Measurements from ENCODE around the gene RTCB. TPM values are rescaled to one million over a fixed set of nuclear protein-coding genes. Genes with fewer than 3 reads are reported as not detected.

Gene RTCB
- total RNA-seq, 4 donors from 2014 or later = 55.4 to 104 (median 84.0) TPM

DNA sequence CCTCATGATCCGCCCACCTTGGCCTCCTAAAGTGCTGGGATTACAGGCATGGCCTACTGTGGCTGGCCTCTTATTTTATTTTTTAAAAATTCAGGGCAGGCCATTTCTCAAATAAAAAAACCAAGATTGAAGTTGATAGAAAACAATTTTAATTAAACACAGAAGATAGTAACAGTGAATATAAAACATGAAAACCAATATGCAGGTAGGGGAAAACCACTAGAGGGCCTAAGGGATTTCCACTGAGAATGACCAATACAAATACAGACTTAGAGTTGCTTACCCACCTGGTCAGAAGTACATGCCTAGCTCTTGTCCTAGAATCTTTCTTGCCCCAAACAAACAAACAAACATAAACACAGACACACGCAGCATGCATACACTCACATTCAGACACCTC is 1.7 kb upstream of the RTCB start:
- H3K36me3 ChIP-seq = no peaks in the 10 kb centered on the region
- intact Hi-C loops (cut with DNase I; ENCODE audit: low total_unique reads) = loop anchor here (5.0 kb wide), 1 partner anchor 59 kb away; the partner anchor contains the start of gene FBXO7
- peaks cover 8% of the 10 kb centered on the region for H3K27me3 ChIP-seq
- H3K27ac ChIP-seq = no peak overlapping the region
- in situ Hi-C loops (cut with MboI; ENCODE audit: low pct_ligation_motif_present in 1 of 4, low pct_unique_long_range_greater_than_20kb in 1 of 4, low sequenced_read_pairs in 3 of 4) = loop anchor here in 1 of 4 donors (10.0 kb wide), 1 partner anchor 61 kb away; the partner anchor contains the start of gene FBXO7
- H3K9me3 ChIP-seq = no peaks in the 10 kb centered on the region
- no peak for DNase-seq
- H3K4me3 ChIP-seq = no peak overlapping the region
- TF ChIP-seq, protein P1, sequence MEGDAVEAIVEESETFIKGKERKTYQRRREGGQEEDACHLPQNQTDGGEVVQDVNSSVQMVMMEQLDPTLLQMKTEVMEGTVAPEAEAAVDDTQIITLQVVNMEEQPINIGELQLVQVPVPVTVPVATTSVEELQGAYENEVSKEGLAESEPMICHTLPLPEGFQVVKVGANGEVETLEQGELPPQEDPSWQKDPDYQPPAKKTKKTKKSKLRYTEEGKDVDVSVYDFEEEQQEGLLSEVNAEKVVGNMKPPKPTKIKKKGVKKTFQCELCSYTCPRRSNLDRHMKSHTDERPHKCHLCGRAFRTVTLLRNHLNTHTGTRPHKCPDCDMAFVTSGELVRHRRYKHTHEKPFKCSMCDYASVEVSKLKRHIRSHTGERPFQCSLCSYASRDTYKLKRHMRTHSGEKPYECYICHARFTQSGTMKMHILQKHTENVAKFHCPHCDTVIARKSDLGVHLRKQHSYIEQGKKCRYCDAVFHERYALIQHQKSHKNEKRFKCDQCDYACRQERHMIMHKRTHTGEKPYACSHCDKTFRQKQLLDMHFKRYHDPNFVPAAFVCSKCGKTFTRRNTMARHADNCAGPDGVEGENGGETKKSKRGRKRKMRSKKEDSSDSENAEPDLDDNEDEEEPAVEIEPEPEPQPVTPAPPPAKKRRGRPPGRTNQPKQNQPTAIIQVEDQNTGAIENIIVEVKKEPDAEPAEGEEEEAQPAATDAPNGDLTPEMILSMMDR (IDR thresholded peaks at IDR 0.05) = peak in 4 of 5 experiments; percentile 18 to 46 (median 28)
- TF ChIP-seq EP300 (IDR thresholded peaks at IDR 0.05; ENCODE audit: low read depth) = no peak
- H3K4me1 ChIP-seq = peaks cover 9 to 32% (median 13%) of the 10 kb centered on the region in 4 donors
- 78 to 89% methylated on average over 2 of the region's 2 CpGs for WGBS, 2 donors (ENCODE audit: low coverage in 1 of 2)

DNA sequence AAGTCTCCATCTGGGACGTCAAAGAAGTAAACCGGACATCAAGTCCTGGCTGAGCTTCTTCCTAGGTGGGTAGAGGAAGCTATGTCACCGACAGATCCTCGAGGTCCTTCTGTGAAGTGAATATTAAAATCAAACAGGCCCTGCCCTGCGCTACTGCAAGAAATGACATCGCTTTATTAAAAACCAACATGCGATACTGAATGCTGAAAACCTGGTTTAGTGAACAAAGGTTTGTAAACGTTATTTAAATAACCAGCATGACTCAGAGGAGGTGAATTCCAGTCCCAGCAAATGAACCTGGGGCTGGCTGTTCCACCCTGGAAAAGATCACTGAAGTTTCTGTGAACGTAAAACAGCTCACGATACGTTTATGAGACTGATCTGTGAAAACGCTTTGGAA is 645 bp downstream of the RTCB start:
- Histone ChIP-seq H3K27ac (peak overlapping the region; percentile 76 to 89 (median 85)), H3K36me3 (peaks cover 0 to 10% (median 3%) of the 10 kb centered on the region in 4 donors), H3K4me1 (peaks cover 9 to 49% (median 16%) of the 10 kb centered on the region in 4 donors), H3K4me3 (peak overlapping the region; percentile 73 to 92 (median 78)), H3K9me3 (no peaks in the 10 kb centered on the region), H3K27me3 (no peaks in the 10 kb centered on the region)
- 1 to 2% methylated on average over 8 to 12 of the region's 12 CpGs for whole genome bisulfite sequencing, 2 donors (ENCODE audit: low coverage in 1 of 2)
- intact Hi-C loops (cut with DNase I; ENCODE audit: low total_unique reads) = loop anchor here (5.0 kb wide), 1 partner anchor 61 kb away; the partner anchor contains the start of gene FBXO7
- in situ Hi-C loops (cut with MboI; ENCODE audit: low pct_ligation_motif_present in 1 of 4, low pct_unique_long_range_greater_than_20kb in 1 of 4, low sequenced_read_pairs in 3 of 4) = loop anchor here in 1 of 4 donors (10.0 kb wide), 1 partner anchor 63 kb away; the partner anchor contains the start of gene FBXO7
- peak in 1 of 3 donors; percentile 25 for TF ChIP-seq POLR2AphosphoS5 (IDR thresholded peaks at IDR 0.05)
- no peak for TF ChIP-seq EP300 (IDR thresholded peaks at IDR 0.05; ENCODE audit: low read depth)
- TF ChIP-seq, protein P1 (IDR thresholded peaks at IDR 0.05) = no peak
- TF ChIP-seq POLR2A (IDR thresholded peaks at IDR 0.05) = no peak
- DNase-seq = peak; percentile 9

DNA sequence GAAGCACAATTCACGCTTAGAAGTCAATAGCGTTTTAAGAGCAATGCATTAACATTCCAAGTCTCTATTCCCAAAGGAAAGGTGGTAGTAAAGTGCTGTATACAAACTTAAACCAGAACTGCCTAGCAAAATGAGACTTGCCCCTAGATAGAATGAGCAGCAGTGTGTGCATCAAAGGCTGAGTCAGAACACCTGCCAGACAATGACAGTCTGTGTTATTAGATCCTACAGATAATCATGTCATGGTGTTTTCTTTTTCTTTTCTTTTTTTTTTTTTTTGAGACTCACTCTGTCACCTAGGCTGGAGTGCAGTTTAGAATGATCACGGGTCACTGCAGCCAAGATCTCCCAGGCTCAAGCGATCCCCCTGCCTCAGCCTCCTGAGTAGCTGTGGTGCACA is 1.6 kb downstream of the RTCB start:
- in situ Hi-C loops (cut with MboI; ENCODE audit: low pct_ligation_motif_present in 1 of 4, low pct_unique_long_range_greater_than_20kb in 1 of 4, low sequenced_read_pairs in 3 of 4) = loop anchor here in 1 of 4 donors (10.0 kb wide), 1 partner anchor 64 kb away; the partner anchor contains the start of gene FBXO7
- intact Hi-C loops (cut with DNase I; ENCODE audit: low total_unique reads) = loop anchor here (5.0 kb wide), 1 partner anchor 62 kb away; the partner anchor contains the start of gene FBXO7
- peak overlapping the region in 2 of 4 donors; percentile 75 to 81 for H3K4me3 ChIP-seq
- peak overlapping the region; percentile 76 to 89 (median 85) for H3K27ac ChIP-seq
- H3K9me3 ChIP-seq = no peaks in the 10 kb centered on the region
- H3K27me3 ChIP-seq = no peaks in the 10 kb centered on the region
- H3K36me3 ChIP-seq = peaks cover 0 to 18% (median 5%) of the 10 kb centered on the region in 4 donors
- 54 to 55% methylated on average over 4 of the region's 4 CpGs for WGBS, 2 donors (ENCODE audit: low coverage in 1 of 2)
- no peak for DNase-seq
- peaks cover 9 to 49% (median 16%) of the 10 kb centered on the region in 4 donors for H3K4me1 ChIP-seq
- TF ChIP-seq EP300 (IDR thresholded peaks at IDR 0.05; ENCODE audit: low read depth) = no peak
- no peak for TF ChIP-seq POLR2AphosphoS5 (IDR thresholded peaks at IDR 0.05)

DNA sequence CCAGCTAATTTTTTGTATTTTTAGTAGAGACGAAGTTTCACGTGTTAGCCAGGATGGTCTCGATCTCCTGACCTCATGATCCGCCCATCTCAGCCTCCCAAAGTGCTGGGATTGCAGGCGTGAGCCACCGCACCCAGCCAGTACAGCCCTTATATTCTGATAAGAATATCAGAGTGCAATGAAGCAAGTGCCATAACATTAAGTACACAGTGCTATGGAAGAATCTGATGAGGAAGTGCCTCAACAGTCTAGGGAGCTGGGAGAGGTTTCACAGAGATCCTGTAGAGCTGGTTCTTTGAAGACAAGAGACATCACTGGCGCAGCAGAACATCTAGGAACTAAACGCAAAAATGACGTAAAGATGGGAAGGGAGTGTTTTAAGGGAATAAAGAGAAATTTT is 2.1 kb downstream of the RTCB start:
- peak; percentile 68 for DNase-seq
- H3K36me3 ChIP-seq = peaks cover 0 to 23% (median 7%) of the 10 kb centered on the region in 4 donors
- TF ChIP-seq POLR2A (IDR thresholded peaks at IDR 0.05) (peak; percentile 41), POLR2AphosphoS5 (IDR thresholded peaks at IDR 0.05) (peak in 2 of 3 donors; percentile 28 to 69), EP300 (IDR thresholded peaks at IDR 0.05; ENCODE audit: low read depth) (no peak)
- TF ChIP-seq, protein P1 (IDR thresholded peaks at IDR 0.05) = no peak
- peaks cover 9 to 49% (median 16%) of the 10 kb centered on the region in 4 donors for H3K4me1 ChIP-seq
- WGBS, 2 donors (ENCODE audit: low coverage in 1 of 2) = 51 to 63% methylated on average over 3 to 9 of the region's 9 CpGs
- H3K27ac ChIP-seq = peak overlapping the region; percentile 76 to 89 (median 85)
- in situ Hi-C loops (cut with MboI; ENCODE audit: low pct_ligation_motif_present in 1 of 4, low pct_unique_long_range_greater_than_20kb in 1 of 4, low sequenced_read_pairs in 3 of 4) (loop anchor here in 1 of 4 donors (10.0 kb wide), 1 partner anchor 65 kb away; the partner anchor contains the start of gene FBXO7), intact Hi-C loops (cut with DNase I; ENCODE audit: low total_unique reads) (loop anchor here (5.0 kb wide), 1 partner anchor 62 kb away; the partner anchor contains the start of gene FBXO7)
- no peaks in the 10 kb centered on the region for H3K27me3 ChIP-seq
- H3K4me3 ChIP-seq = peak overlapping the region in 1 of 4 donors; percentile 81
- no peaks in the 10 kb centered on the region for H3K9me3 ChIP-seq
